NCI-H345 (cell line): Measurements from ENCODE around the gene MBOAT1.

Source experiments
- DNase-seq: peaks from one replicate; lab custom pipeline; 2025; lab: John Stamatoyannopoulos, UW

The MBOAT1 gene

DNA sequence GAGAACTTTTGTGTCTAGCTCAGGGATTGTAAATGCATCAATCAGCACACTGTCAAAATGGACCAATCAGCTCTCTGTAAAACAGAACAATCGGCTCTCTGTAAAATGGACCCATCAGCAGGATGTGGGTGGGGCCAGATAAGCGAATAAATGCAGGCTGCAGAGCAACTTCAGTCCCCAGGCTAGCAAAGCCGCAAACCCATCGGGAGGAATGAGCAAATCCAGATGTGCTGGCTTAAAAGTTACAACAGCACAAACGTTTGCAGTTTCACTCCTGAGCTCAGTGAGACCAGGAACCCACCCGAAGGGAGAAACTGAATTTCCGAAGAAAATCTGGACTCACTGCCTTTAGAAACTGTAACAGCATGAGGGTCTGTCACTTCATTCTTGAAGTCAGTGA is 21.9 kb upstream of the MBOAT1 start:
- no peak for DNase-seq

DNA sequence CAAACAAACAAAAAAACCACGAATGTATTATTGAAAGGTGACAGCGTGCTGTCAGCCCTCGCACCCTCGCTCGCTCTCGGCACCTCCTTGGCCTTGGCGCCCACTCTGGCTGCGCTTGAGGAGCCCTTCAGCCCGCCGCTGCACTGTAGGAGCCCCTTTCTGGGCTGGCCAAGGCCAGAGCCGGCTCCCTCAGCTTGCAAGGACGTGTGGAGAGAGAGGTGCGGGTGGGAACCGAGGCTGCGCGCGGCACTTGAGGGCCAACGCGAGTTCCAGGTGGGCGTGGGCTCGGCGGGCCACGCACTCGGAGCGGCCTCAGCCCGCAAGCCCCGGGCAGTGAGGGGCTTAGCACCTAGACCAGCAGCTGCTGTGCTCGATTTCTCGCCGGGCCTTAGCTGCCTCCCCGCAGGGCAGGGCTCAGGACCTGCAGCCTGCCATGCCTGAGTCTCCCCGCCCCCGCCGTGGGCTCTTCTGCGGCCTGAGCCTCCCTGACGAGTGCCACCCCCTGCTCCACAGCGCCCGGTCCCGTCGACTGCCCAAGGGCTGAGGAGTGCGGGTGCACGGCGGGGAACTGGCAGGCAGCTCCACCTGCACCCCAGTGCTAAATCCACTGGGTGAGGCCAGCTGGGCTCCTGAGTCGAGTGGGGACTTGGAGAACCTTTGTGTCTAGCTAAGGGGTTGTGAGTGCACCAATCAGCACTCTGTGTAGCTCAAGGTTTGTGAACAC is 20.9 kb upstream of the MBOAT1 start:
- DNase-seq, result no peak

DNA sequence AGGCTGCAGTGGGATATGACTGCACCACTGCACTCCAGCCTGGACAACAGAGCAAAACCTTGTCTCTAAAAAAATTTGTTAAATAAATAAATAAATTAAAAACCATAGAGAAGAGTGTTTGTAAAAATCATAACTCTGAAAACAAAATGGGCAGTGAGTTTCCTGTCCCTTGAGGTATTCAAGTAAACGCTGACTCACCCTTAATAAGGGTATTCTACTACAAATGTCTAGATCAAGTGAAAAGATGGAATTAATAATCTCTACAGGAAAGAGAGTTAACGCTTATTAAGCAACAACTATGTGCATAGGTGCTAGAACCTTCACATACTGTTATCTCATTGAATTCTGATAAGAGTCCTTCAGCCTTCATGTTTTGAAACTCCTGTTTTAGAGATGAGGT is 19.9 kb upstream of the MBOAT1 start:
- DNase-seq, result no peak

DNA sequence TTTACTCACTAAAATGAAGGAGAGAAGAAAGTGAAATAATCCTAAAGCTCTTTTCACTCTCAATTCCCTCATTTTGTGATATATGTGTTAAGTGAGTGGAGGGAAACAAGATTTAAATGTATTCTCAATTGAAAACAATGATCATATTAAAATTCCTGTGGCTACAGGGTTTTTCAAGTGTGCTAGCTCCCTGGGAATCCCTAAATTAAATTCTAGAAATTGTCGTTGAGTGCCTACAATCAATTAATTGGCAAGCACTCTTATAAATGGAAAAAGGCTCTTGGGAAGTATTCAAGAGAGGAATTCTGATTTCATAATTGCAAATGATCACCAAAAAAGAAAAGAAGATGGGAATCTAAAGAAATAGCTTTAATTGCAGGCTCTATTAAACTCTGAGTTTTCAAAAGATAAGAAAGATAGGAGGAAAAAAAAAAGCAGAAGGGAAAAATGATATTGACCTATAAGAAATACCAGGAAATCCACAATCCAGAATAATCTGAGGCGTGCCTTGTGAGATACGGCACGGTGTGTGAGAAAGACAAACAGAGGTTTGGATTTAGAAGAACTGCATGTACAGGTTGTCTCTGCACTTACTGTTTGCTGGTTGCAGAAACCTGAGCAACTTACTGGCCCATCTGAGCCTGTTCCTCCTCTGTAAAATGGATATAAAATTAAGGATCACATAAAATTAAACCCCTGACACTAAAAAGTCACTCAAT is 18.3 kb upstream of the MBOAT1 start:
- no peak for DNase-seq

DNA sequence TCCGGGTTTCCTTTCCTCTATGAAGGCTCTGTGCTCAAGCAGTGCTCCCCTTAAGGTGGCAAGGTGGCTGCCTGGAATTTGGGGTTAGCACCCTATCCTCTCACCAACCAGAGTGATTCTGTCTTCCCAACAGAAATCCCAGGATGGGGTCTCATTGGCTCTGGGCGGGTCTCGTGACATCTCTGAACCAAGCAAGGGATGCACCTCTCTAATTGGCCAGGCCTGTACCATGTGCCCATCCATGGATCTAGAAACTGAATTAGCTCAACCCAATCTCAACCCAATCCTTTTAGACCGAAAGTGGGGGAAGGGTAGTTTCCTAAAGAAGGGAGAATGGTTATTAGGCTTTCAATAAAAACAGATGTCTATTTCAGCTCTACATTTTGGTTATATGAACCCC is 17.6 kb upstream of the MBOAT1 start:
- DNase-seq, result no peak

DNA sequence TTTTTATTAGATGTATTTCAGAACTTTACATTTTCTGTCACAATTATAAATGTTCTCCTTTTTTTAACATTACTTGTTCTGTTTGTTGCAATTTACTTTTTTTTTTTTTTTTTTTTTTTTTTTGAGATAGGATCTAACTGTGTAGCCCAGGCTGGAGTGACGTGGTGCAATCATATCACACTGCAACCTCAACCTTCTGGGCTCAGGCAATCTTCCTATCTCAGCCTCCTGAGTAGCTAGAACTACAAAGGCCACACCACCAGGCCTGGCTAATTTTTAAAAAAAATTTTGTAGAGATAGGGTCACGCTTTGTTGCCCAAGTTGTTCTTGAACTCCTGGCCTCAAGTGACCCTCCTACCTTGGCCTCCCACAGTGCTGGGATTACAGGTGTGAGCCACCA is 15.1 kb upstream of the MBOAT1 start:
- no peak for DNase-seq

DNA sequence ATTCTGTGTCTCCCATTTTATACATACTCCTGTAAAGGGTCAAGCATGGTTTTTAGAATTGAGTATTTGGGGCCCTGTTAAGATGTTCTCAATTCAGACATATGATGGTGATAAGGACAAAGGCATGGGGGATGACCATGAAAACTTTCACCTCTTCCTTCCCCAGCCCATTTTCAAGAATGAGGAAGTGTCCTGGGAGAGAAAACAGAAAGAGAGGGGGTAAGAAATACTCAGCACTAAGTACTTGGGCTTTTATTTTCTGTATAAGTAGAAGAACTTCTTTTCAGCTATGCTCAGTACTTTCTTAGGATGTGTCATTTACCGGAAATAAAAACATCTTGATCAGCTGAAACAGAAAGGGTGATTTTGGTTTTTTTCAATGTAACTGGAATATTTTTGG is 10.9 kb upstream of the MBOAT1 start:
- DNase-seq, result no peak

DNA sequence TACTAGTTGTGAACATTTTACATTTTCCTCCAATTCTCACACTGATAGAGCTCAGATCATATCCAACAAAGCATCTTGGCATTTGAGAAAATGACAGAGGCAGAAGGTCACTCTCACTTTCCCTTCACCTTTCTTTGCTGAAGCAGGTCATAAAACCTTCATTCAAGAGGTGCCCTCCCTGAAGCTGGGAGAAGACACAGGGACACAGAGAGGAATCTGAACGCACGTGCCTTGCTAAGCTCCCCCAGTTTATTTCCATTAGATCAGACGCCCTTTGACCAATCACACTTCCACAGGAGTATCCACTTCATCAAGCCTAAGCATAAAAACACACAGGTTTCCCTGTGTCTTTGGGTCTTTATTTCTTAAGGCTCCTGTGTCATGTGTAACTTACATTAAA is 9.2 kb upstream of the MBOAT1 start:
- no peak for DNase-seq

DNA sequence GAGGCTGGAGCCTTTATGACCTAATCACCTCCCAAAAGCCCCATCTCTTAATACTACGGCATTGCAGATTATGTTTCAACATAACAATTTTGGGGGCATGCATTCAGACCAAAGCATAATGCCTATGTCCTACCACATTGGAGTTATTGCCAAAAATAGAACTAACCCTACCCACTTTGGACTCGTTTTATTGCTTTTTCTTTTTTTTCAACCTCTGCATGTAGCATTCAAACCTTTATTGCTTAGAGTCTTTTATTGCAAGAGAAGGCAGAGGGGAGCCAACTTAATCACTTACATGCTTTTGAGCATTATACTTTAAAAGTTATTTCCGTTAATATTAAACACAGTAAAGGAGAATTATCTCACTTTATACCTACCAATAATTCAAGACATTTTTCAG is 8.1 kb upstream of the MBOAT1 start:
- DNase-seq, result no peak

DNA sequence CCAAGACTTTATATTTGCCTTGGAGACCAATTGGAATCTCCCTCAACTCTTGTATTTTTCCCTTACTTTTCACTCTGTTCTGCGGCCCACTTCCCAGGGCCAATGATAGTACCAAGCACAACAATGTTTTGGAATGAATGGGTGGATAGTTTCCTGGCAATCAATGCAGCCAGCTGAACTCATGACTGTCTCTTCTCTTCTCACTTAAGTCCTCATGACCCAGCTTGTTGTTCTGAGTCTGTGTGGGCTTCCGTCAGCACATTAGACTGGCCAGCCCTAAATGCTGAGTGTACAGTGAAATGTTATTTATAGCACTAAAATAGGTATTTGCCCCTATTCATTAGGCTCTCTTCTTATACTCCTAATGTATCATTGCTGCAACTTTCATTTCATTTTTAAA is 5.6 kb upstream of the MBOAT1 start:
- DNase-seq, result no peak

DNA sequence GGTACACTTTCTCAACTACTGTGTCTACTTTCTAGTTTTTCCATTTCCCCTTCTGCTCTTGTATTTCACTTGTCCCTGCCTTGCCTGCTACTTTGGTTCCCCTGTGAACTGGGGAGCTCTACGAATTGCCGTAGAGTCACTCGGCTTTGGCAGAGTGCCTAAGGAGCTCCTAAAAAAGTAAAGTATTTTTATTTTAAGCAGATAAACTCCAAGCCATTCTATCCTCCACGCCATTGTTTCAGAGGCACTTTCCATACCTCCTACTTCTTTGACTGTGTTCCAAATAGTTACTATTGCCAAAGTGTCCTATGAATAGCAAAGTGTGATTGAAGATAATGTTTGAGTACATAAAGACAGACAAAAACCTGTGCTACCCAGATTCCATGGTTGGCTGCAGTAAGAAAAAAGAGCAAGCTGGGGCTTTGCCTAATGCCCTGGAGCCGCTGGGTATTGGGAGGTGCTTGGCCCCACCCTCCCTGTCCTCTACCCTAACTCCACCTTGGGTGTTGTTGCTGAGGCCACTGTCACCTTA is 5.1 kb upstream of the MBOAT1 start:
- DNase-seq, result peak; percentile 62

DNA sequence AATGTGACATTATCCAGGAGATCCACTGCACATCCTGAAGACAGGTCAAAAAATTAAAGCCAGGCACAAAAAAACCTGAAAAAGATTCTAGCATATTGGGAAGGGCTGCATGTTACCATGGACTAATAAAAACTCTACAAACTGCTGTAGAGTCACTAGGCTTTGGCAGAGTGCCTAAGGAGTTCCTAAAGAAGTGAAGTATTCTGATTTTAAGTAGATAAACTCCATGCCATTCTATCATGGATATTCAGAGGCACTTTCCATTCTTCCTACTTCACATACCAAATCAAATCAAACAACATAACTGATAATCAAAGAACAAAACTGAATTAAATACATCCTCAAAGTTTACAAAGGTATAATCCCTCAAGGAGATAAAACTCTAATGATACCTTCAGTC is 3.0 kb upstream of the MBOAT1 start:
- no peak for DNase-seq

DNA sequence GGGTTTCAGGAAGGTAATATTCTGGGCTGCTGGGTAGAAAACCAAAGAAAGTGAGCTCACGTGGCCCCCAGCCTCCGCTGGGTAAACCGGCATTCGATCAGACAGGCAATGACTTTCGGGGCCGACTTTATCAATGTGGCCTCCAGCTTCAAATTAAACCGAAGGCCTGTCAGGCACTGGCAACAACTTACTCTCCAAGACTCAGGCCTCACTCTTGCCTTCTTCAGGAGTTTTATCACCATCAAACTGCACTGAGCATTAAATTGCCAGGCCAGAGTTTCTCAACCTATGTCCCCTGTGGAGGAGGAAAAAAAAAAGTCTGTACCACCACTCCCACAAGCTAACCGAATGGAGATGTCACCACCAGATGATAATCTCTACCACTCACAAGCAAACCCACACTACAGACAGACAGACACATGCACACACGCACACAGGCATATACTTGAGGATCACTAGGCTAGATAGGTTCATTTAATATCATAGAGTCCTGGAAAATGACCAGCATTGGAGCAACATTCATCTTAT is 1.1 kb upstream of the MBOAT1 start:
- peak; percentile 10 for DNase-seq

DNA sequence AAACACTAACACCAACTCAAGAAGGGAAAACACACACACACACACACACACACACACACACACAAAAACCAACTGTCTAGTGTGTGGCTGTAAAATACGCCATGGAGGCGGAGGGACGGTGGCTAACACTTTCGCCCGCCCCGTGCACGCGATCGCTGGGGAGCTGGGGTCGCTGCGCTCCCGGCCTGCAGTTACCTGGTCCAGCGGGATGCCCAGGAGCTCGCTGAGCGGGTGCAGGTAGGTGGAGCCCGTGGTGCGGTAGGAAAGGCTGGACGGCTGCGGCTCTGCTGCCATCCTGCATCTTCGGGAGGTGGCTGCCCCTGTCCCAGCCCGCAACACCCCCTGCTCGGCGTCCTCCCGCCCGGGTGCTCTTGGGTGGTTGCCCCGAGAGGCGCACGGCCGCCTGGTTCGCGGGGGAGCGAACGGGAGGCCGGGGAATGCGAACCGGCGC is 303 bp downstream of the MBOAT1 start:
- peak; percentile 64 for DNase-seq

DNA sequence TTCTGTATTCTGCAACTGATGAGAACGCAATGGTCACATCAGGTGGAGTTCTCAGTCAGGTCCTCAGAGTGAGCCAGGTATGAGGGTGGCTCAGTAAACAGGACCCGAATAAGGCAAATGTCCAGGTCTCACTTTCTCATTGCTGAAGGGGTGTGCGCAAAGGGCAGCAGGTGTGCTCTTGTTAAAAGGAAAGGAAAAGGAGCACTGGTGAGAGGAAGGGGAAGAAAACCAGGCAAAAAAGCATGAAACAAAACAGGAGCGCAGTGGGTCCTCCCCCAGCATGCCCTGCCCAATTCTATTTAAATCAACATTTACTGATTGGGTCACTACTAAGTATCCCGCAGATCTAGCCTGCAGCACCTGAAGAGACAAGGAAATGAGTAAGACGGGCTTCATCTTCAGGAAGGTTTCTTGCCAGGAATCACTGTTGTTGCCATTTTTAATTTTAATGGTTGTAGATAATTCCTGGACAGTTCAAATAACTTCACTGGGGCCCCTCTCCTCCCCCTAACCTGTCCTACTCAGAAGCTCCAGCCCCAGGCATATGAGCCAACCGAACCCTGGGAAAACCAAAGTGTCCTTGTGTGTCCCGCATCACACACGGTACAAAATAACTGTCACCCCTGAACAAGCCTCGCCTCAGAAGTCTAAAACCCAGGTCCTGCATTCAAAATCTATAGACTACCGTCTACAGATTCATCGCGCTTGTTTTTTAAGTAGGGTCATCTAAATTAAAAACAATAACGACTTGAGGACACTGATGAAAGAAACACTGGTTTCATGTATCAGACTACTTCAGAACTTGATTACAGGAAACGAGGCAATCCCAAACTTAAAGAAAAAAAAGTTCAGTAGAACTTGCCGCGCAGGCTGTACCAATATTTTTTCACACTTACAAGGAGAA is 980 bp downstream of the MBOAT1 start:
- DNase-seq, result no peak

DNA sequence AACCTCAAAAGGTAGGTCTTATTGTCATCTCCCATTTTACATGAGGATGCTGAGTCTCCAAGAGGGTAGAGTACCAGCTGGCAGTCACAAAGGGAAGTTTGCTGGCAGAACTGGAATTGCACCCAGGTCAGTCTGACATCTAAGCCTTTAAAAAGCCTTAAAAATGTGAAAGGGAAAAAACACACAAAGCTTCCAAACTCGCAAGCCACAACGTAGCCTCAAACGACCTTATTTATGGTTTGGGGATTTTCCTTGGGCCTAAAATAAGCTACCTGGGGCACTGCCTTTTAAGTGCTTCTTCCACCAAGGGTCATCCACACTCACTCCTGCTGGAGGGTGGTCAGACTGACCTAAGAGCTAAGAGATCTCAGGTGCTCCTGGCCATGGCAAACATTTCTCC is 2.1 kb downstream of the MBOAT1 start:
- no peak for DNase-seq

DNA sequence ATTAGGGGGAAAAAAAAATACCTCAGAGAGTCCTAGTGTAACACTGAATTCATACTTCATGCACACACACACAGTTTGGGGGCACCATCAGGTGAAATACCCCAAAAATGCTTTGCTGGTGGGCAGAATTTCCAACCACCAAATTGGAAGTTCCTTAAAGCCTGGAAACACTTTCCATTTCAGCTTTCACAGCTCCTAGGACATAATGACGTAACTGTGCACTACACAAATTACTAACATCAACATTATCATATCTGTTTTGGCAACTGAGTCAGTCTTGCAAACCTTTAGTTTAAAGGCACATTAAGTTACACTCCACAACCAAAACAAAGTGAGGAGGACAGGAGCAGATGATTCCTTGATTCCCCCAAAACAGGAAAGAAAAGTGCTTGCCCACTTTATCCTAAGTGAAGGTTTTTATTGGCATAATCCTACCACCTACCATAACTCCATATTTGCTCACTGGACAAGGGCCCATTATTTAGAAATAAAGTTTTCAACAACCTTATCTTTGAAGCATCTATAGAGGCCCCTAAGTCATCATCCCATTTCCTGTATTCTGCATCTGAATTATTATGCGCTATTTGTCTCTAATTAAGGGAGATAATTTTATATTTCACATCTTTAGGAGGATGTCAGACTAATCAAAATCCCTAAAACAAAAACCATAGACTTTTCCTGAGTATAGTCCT is 3.4 kb downstream of the MBOAT1 start:
- no peak for DNase-seq

DNA sequence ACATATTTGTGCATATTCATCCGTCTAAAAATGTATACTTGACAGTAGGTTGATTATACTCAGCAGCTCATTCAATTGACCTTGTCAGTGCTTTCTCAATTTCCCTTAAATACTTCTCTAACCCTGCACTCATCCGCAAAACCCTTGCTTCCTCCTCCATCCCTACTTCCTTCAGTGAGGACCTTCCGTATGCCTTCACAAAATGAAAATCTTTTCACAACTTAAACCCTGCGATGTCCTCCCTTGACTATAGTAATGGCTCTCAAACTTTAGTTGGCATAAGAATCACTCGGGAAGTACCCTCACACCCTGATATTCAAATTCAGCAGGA is 5.2 kb downstream of the MBOAT1 start:
- DNase-seq, result no peak

DNA sequence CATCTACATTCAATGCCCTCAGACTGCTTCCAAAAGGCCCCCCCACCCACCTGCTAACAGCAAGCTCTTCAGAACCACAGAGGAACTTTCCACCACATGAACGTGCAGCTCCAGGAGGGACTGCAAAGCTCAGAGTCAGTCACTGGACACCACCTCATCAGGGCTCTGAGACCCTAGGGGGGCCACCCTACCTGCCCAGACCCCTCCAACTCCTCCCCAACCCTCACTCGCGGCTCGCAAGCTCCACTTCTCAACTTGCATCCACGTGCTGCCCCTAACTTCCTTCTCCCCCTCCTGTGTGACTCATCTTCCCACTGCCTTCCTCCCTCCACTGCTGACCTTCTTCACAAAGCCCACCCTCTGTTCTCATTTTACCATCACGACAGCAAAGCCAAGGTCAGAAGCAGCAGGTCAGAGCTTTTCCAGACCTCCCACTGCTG is 6.5 kb downstream of the MBOAT1 start:
- DNase-seq, result no peak

DNA sequence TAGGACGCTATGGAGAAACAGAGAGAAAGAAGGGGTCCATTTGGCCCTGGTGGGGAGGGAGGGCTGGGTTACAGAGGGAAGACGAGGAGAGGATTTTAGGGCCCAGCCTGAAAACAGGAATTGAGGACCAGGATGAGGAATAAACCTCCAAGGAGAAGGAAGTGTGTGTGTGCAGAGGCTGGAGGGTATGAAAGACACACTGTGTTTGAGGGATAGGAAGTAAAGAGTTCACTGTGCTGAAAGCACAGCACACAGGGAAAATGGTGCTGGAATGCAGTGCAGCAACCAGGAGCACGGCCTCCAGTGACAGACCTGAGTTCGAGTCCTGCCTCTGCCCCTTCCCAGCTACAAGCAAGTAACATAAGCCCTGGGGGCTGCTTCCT is 7.8 kb downstream of the MBOAT1 start:
- no peak for DNase-seq

DNA sequence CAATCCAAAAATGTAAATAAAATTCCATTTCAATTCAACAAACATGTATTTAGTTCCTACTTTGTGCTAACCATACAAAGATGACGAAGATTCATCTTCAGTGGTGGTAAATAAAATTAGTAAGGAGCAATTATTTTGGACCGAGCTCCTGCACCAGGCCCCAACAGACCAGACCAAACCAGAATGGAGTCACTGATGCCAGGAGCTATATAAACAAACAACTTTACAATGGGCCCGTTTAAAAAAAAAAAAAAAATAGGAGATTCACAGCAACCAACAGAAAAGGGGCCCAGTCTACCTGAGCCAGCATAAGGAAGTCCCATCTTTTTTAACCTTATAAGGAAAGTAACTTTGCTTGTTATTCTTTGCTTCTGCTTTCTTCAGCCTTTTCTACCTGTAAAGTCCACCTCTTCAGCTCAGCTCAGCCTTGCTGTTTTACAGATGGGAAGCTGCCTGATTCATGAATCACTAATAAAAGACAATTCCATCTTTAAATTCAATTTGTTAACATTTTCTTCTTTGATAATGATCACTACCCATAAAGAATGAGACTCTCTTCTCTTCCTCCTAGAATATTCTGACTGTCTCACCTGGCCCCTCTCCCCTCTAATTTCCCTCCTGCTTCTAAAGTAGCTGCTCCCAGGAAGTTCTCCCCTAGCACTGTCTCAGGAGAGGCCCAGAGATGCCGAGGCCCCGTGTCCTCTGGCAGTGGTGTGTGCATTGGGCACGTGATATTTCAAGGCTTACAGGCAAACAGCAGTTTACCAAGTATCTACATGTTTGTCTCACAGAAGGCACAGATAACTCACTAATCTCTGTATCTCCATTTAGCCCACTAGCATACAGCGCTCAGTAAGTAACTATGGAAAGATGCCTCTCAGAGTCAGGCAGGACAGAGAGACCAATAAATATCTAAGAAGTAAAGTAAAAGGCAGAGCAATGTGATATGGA is 8.4 kb downstream of the MBOAT1 start:
- DNase-seq, result no peak
